Amniotic stem cell (primary cell): Measurements from ENCODE around the gene HEG1.

Source experiments
- DNase-seq: peaks from one replicate; lab custom pipeline; 2025; lab: John Stamatoyannopoulos, UW

HEG1 gene

GRCh38 chr3:124952282-124952855 lies 103.4 kb downstream of the HEG1 start:
- DNase-seq, result no peak

DNA sequence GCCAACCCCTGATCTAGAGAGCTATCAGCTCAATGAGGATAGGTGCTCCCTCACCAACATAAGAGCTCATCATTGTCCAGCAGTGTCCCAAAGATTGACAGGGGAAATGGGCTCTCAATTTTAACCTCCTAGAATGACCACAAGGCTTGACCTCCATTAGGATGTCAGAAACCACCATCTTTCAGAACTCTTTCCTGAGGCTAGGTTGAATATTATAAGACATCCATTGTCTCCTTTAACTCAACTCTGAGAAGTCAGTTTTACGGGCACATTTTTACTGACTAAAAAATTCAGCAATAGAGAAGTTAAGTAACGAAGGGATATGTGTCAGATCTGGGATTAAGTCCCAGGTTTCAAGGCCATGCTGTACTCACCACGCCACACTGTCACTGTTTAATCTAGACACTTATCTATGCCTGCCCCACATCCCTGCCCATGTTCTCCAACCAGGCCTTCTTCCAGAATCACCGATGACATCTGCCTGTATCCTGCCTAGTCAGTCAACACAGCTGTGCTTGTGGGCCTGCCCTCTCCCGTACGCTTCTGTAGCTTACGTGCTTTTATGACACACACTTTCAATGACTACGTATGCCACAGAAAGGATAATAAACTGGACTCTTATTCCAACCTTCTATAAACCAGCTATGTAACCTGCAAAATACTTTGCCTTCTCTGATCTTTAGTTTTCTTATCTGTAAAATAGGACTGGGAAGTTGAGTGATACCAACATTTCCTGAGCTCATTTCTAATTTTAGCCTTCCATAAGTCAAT lies 104.1 kb downstream of the HEG1 start:
- no peak for DNase-seq

- DNase-seq, result no peak
Measured at GRCh38 chr3:124950026-124950425, 105.8 kb downstream of the HEG1 start.

GRCh38 chr3:124942613-124943012 lies 113.2 kb downstream of the HEG1 start:
- no peak for DNase-seq

- no peak for DNase-seq
Measured at GRCh38 chr3:124941771-124942170, 114.0 kb downstream of the HEG1 start.

DNA sequence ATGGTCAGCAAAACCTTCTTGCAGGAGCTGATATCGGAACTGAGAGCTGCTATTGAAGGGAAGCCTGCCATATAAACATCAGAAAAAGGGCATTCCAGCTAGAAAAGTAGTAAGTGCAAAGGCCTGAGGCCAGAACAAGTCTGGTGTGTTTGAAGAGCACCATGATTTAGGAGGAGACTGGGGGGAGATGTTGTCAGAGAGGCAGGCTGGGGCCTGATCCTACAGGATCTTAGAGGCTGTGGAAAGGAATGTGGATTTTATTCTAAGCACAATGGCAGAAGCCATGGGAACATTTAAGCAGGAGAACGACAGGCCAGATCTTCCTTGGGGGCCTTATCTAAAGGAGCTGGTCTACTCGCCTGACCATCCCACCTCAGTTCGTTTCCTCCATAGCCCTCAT lies 116.1 kb downstream of the HEG1 start:
- no peak for DNase-seq

DNA sequence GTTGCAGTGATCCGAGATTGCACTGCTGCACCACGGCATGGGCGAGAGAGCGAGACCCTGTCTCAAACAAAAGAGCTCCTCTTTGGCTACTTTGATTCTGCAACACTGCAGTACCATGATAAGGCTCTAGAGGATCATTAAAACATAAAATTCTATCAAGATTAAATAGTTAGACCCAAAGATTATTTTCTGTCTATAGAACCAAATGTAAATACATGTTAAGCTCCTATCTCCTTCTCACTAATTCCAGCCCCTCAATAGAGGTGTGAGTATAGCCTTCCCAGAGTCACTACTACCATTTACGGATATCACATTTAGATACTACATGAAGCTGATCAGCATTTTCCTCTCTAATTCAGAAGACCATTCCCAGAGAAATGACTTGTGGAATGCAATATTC lies 116.9 kb downstream of the HEG1 start:
- no peak for DNase-seq

- no peak for DNase-seq
Measured at GRCh38 chr3:124937049-124937448, 118.7 kb downstream of the HEG1 start.

DNA sequence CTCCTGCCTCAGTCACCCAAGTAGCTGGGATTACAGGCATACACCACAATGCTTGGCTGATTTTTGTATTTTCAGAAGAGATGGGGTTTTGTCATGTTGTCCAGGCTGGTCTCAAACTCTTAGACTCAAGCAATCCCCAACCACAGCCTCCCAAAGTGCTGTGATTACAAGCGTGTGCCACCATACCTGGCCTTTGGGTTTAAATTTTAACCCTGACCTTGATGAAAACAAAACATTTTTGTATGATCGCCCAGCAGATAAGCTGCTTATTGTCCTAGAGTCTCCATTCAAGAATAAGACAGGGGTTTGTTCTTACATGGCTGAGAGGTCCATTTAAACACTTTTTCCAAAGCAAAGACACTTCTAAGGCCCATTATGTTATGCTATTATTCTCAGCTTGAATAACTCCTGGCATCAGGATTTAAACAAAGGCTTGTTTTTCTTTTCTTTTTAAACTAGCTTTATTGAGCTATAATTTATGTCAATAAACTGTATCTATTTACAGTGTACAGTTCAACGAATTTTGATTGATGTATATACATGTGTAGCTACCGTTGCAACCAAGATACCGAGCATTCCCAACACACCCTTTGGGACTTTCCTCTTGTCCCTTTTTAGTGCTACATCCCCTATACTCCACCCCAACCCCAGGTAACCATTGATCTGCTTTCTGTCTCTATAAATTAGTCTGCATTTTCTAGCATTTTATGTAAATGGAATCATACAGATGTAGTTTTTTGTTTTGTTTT lies 119.8 kb downstream of the HEG1 start:
- DNase-seq, result no peak

DNA sequence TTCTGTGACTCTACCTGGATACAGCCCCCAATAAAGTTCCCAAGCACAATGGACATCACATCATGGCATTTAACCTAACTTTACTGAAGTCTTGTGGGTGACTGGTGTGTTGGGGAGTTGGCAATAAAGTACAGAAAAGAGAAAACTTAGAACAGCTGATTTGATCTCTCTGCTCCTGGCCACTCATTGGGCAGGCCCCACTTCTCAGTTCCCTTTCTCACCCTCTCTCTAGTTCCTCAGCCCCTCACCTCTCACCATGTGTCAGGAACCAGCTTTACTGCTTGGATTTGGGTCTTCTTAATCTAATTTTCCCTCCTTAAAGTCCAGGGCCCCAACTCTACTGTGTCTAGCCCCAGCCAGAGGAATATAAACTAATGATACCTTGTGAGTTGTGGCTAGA lies 120.5 kb downstream of the HEG1 start:
- DNase-seq, result no peak

GRCh38 chr3:124934577-124934976 lies 121.2 kb downstream of the HEG1 start, which contains the start of gene MUC13:
Gene MUC13, minus strand, starts transcription at chr3:124934751. Its CDS starts 39 bp downstream, at chr3:124934712.
- no peak for DNase-seq

DNA sequence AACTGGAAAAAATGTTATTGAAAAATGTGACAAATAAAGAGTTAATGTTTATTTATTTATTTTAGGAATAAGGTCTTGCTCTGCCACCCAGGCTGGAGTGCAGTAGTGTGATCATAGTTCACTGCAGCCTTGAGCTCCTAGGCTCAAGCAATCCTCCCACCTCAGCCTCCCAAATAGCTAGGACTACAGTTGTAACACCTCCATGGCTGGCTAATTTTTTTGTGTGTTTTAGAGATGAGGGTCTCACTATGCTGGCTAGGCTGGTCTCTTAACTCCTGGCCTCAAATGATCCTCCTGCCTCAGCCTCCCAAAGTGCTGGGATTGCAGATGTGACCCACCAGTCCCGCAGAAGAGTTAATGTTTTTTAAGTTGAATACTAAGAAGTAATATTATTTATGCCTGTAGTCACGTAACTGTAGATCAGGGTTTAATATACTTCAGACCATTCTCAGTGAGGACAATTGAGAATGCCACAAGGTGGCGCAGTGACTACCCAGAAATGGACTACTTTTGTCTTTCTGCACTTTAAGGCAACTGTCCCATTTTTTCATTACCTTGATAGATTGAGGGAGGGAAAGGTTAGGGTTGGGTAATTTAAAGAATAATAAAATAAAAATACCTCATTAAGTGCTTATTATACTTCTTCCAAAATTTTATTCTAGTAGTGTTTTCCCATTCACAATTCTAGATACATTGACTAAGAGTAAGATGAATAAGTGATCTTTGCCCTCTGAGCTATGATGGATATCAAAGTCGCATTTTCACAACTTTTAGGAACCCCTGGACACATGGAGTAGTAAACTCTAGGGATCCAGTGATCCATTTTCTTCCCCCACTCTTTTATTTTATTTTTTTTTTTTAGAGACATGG lies 127.2 kb downstream of the HEG1 start:
- peak; percentile 32 for DNase-seq

DNA sequence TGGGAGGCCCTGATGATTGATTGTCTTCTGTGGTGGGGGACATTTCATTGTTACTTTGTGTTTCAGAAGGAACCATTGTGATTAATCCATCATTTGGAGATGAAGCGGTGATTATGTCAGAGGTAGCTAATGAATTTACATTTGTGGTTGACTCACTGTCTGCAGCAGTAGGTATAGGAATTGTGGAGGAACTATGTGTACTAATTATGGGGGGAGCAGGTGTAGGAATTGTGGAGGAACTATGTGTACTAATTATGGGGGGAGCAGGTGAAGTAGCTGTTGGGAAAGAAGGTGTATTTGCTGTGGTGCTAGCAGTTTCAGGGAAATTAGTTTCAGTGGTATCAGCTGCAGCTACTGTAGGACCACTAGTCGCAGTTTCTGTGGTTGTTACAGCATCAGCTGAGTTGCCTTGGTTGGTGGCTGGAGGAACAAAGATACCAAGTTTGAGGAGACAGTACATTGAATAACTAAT lies 128.2 kb downstream of the HEG1 start:
- DNase-seq, result no peak

GRCh38 chr3:124926426-124927101 lies 129.2 kb downstream of the HEG1 start:
- no peak for DNase-seq

DNA sequence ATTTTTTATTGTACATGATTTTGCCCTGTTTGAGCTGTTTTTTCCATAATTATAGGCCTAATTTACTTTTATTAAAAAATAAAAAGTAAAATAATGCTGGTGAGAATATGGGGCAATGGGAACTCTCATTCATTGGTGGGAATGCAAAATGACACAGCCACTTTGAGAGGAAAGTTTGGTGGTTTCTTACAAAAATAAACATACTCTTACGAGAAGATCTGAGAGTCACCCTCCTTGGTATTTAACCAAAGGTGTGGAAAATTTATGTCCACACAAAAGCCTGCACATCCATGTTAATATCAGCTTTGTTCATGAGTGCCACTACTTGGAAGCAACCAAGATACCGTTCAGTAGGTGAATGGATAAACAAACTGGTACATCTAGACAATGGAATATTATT lies 131.1 kb downstream of the HEG1 start:
- no peak for DNase-seq

- no peak for DNase-seq
Measured at GRCh38 chr3:124923833-124924232, 132.0 kb downstream of the HEG1 start.

- no peak for DNase-seq
Measured at GRCh38 chr3:124920718-124921117, 135.1 kb downstream of the HEG1 start.

GRCh38 chr3:124919756-124920155 lies 136.0 kb downstream of the HEG1 start:
- no peak for DNase-seq

DNA sequence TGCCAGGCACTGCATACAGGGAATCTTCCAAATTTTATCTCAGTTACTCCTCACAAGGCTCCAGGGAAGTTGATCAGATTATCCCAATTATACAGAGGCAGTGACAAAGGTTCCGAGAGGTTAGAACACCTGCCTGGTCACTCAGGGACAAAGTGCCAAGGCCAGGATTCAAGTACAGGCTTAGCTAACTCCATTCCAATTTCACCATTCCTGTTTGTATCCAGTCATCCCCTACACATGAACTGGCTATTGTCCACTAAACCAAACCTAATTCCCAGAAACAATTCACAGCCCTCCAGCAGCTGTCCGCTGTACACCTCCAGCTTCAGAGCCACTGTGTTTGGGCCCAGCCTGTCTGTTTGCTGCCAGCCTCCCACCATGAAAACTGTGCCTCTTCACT lies 137.3 kb downstream of the HEG1 start:
- DNase-seq, result no peak

GRCh38 chr3:124916837-124917409 lies 138.9 kb downstream of the HEG1 start:
- DNase-seq, result no peak
